Posterior cingulate gyrus (tissue), 11 donors: ENCODE results near the gene POLE2.
"Not testable (repeated sequence)": the region's sequence is repeated elsewhere in the genome, so short reads cannot be mapped to it uniquely, and the experiment has no call there.

Experiments
- DNase-seq, 10 donors: peaks; one replicate each; pipeline versions ENCODE4 v3.0.0 to v3.0.0-alpha.2; 2020 to 2021; ENCODE audit warnings: mixed read lengths in 3 of 10
- intact Hi-C: fragments of 100-400 bp; cut with DNase I; formaldehyde crosslinking; loops from one replicate; pipeline ENCODE4 v1.15.1; 2023

The POLE2 gene

DNA sequence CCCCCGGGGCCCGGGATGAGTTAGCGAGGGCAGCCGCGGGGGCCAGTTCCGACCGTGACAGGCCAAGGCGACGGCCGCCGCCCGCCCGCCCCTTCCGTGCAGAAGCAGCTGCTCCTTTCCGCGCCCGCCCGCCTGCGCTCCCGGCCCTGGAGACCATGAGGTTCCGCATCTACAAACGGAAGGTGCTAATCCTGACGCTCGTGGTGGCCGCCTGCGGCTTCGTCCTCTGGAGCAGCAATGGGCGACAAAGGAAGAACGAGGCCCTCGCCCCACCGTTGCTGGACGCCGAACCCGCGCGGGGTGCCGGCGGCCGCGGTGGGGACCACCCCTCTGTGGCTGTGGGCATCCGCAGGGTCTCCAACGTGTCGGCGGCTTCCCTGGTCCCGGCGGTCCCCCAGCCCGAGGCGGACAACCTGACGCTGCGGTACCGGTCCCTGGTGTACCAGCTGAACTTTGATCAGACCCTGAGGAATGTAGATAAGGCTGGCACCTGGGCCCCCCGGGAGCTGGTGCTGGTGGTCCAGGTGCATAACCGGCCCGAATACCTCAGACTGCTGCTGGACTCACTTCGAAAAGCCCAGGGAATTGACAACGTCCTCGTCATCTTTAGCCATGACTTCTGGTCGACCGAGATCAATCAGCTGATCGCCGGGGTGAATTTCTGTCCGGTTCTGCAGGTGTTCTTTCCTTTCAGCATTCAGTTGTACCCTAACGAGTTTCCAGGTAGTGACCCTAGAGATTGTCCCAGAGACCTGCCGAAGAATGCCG is 66.7 kb downstream of the POLE2 start:
- peak in 9 of 10 donors; percentile 39 to 95 (median 57) for DNase-seq
- intact Hi-C loops = loop anchor here (2.0 to 5.0 kb wide), 3 partner anchors 22 to 241 kb away; partner anchors contain the start of genes LRR1 and RPS29

GRCh38 chr14:49620182-49621113 is 67.6 kb downstream of the POLE2 start, which contains the start of the genes MGAT2 and RPL36AL:
TSS of gene MGAT2 (plus strand) at chr14:49620799. CDS start at chr14:49621269, 470 bp downstream.
TSS of gene RPL36AL (minus strand) at chr14:49620626. CDS start at chr14:49619104, 1,522 bp downstream.
- intact Hi-C loops = loop anchor here (2.0 to 5.0 kb wide), 3 partner anchors 22 to 242 kb away; partner anchors contain the start of genes LRR1 and RPS29
- DNase-seq = peak; percentile 96 to 100 (median 99)

- no peak for DNase-seq
- intact Hi-C loops = loop anchor here (2.0 to 5.0 kb wide), 3 partner anchors 21 to 243 kb away; partner anchors contain the start of genes LRR1 and RPS29
These were observed 68.3 kb downstream of the POLE2 start for GRCh38 chr14:49619730-49620129.

DNA sequence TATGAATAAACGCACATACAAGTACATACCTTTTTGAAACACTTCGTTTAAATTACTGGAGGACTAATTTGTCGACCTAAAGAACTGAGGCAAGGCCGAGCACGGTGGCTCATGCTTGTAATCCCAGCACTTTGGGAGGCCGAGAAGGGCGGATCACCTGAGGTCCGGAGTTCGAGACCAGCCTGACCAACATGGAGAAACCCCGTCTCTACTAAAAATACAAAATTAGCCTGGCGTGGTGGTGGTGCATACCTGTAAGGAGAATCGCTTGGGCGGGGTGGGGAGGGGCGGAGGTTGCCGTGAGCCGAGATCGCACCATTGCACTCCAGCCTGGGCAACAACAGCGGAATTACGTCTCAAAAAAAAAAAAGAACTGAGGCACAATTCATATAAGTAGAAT is 68.7 kb downstream of the POLE2 start:
- DNase-seq, intact Hi-C loops: not testable (repeated sequence)

- DNase-seq = no peak
- intact Hi-C loops = no loop called here
These were observed 70.0 kb downstream of the POLE2 start for GRCh38 chr14:49617852-49618519.

DNA sequence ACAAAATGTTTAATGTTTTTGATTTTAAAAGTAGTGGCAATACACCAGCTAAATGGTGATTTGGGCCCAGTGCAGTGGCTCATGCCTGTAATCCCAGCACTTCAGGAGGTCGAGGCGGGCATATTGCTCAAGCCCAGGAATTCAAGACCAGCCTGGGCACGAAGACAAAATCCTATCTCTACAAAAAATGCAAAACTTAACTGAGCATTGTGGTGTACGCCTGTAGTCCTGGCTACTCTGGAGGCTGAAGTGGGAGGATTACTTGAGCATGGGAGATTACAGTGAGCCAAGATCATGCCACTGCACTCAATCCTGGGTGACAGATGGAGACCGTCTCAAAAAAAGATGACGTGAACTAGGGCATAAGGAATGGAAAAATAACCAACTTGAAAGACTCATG is 72.2 kb downstream of the POLE2 start:
- DNase-seq = no peak
- intact Hi-C loops = no loop called here

GRCh38 chr14:49614196-49614595 is 73.8 kb downstream of the POLE2 start:
- DNase-seq = no peak
- intact Hi-C loops = no loop called here

DNA sequence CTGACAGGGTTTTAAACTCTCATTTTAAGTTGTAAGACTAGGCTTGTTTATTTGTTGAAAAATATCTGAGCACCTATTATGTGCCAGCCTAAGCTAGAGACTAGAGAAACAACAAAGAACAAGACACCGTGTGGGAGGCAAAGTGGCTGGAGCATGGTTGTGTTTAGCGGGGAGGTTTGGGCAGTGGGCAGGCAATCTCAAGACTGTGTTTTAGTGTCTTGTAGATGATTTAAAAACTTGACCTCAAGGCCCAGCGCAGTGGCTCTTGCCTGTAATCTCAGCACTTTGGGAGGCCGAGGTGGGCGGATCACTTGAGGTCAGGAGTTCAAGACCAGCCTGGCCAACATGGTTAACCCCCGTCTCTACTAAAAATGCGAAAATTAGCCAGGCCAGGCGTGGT is 75.3 kb downstream of the POLE2 start:
- intact Hi-C loops = no loop called here

DNA sequence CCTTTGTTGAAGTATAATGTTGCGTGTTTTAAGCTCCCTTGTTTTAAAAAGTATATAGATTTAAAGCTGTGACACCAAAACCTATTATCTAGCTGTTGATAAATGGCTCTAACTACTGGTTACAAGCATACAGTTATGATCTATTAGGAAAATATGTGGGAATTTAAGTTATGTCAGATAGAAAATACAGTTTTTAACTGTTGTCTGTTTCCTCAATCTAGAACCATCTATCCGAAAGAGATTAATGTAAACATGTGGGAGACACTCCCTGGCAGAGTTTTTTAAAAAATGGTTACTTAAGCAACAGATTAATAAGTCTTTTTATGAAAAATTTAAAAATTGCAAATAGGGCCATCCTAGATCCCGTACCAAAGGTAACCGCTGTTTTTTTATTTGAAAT is 75.8 kb downstream of the POLE2 start:
- DNase-seq = no peak
- intact Hi-C loops = no loop called here

More for the DNA sequence above, 75.3 kb downstream of the POLE2 start:
- no peak for DNase-seq

DNA sequence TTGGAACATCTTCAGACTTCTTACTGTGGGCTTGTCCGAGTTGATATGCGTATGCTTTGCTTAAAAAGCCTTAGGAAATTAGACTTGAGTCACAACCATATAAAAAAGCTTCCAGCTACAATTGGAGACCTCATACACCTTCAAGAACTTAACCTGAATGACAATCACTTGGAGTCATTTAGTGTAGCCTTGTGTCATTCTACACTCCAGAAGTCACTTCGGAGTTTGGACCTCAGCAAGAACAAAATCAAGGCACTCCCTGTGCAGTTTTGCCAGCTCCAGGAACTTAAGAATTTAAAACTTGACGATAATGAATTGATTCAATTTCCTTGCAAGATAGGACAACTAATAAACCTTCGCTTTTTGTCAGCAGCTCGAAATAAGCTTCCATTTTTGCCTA is 80.4 kb downstream of the POLE2 start:
- intact Hi-C loops = no loop called here

DNA sequence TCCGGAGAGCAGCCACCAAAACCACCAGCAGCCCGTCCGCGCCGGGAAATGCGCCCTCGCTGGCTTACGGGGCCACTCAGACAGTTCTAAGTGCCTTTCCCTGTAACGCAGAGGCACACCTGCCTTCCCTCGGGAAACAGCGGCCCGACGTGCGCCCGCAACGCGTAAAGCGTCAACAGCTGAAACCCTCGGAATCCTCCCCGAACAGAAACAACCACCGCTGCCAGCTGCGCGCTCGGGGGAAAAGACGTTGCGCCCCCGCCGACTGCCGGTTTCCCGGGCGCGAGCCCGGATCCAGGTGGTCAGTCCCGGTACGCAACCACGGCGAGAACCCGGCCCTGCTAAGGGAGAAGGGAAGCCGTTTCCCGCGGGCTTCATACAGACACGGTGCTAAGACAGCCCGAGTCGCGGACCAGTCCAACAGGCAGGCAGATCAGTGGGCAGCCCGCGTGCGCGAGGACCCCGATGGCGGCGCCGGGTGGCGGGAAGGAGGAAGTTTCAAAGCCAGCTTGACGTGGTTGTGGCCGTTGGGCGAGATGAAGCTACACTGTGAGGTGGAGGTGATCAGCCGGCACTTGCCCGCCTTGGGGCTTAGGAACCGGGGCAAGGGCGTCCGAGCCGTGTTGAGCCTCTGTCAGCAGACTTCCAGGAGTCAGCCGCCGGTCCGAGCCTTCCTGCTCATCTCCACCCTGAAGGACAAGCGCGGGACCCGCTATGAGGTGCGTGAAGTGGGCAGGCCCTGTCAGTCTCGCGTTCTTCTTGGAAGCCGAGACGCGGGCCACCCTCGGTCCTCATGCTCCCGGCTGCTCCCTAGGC is 89.3 kb downstream of the POLE2 start, which contains the start of gene LRR1:
Gene LRR1, plus strand, starts transcription at position 456 of the 816 bp plus-strand sequence. Its CDS starts 81 bp downstream, at position 537.
- intact Hi-C loops = loop anchor here (2.0 kb wide), 1 partner anchor 22 kb away; the partner anchor contains the start of genes MGAT2 and RPL36AL
- peak; percentile 76 to 97 (median 84) for DNase-seq

More for the DNA sequence above, 80.4 kb downstream of the POLE2 start:
- DNase-seq = no peak

DNA sequence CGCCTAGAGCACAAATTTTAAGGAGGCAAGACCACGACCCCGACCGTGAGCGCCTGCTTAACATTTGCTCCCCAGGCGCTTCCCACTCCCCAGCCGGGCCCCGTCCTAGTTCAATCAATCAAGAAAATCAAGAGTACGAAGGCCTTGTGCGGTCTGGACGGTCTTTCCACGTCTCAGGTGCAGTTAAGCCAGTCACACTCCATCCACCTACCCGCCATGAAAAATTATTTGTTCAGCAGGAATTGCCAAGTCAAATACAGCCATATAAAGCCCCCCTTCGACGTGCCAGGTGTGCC is 89.9 kb downstream of the POLE2 start:
- no peak for DNase-seq
- intact Hi-C loops = loop anchor here (2.0 kb wide), 1 partner anchor 23 kb away; the partner anchor contains the start of genes MGAT2 and RPL36AL

- DNase-seq = no peak
- intact Hi-C loops = no loop called here
These were observed 93.5 kb downstream of the POLE2 start for GRCh38 chr14:49594347-49595091.
